WERI-Rb-1 (cell line): ENCODE data around the gene GNG13.

ENCODE experiments used
- DNase-seq: peaks from one replicate; pipeline ENCODE4 v3.0.0-alpha.2; 2020
- H3K27ac ChIP-seq: fragments of 250-450 bp; sonication (Bioruptor Pico); 2 replicates; pipeline ENCODE4 v1.5.1; 2020; ENCODE audit warnings: mild to moderate bottlenecking, moderate library complexity
- H3K27me3 ChIP-seq: fragments of 250-450 bp; sonication (Bioruptor Pico); 2 replicates; pipeline ENCODE4 v1.5.1; 2021; ENCODE audit warnings: mild to moderate bottlenecking, low read depth, moderate library complexity; ENCODE audit not compliant: insufficient read depth, severe bottlenecking
- H3K36me3 ChIP-seq: fragments of 250-450 bp; sonication (Bioruptor Pico); 2 replicates; pipeline ENCODE4 v1.5.1; 2020; ENCODE audit warnings: mild to moderate bottlenecking, moderate library complexity
- H3K4me3 ChIP-seq: 2 replicates; pipeline ENCODE4 v1.5.1; 2011; ENCODE audit warnings: low read depth, mild to moderate bottlenecking, control low read depth, low read length
- H3K9me3 ChIP-seq: fragments of 250-450 bp; sonication (Bioruptor Pico); 2 replicates; pipeline ENCODE4 v1.5.1; 2021; ENCODE audit warnings: mild to moderate bottlenecking, moderate library complexity; ENCODE audit not compliant: severe bottlenecking
- CTCF ChIP-seq: IDR thresholded peaks from 2 replicates; pipeline ENCODE4 v1.5.1; 2011; ENCODE audit warnings: low read depth, mild to moderate bottlenecking, control low read depth, inconsistent platforms, low read length

GNG13 gene

GRCh38 chr16:795580-796229 is 4.8 kb downstream of the GNG13 start:
- Histone ChIP-seq H3K4me3 (no peak overlapping the region), H3K27ac (no peak overlapping the region), H3K36me3 (peaks cover 54% of the 10 kb centered on the region), H3K27me3 (no peaks in the 10 kb centered on the region), H3K9me3 (no peaks in the 10 kb centered on the region)
- no peak for TF ChIP-seq CTCF
- no peak for DNase-seq

- H3K36me3 ChIP-seq = peaks cover 61% of the 10 kb centered on the region
- H3K4me3 ChIP-seq = peak overlapping the region; percentile 19
- no peaks in the 10 kb centered on the region for H3K27me3 ChIP-seq
- no peaks in the 10 kb centered on the region for H3K9me3 ChIP-seq
- peak; percentile 76 for DNase-seq
- H3K27ac ChIP-seq = peak overlapping the region; percentile 88
- TF ChIP-seq CTCF = peak; percentile 50
Observed at GRCh38 chr16:794853-795466, 5.6 kb downstream of the GNG13 start.

- Histone ChIP-seq H3K4me3 (peak overlapping the region; percentile 19), H3K36me3 (peaks cover 68% of the 10 kb centered on the region), H3K27ac (peak overlapping the region; percentile 88), H3K9me3 (no peaks in the 10 kb centered on the region), H3K27me3 (no peaks in the 10 kb centered on the region)
- DNase-seq = peak; percentile 94
- TF ChIP-seq CTCF = no peak
Observed at GRCh38 chr16:794091-794822, 6.3 kb downstream of the GNG13 start.

GRCh38 chr16:793414-793813 is 7.1 kb downstream of the GNG13 start:
- H3K4me3 ChIP-seq = no peak overlapping the region

GRCh38 chr16:792221-792995 is 8.1 kb downstream of the GNG13 start:
- no peaks in the 10 kb centered on the region for H3K9me3 ChIP-seq
- no peak for DNase-seq
- peaks cover 64% of the 10 kb centered on the region for H3K36me3 ChIP-seq
- no peak overlapping the region for H3K4me3 ChIP-seq
- no peak overlapping the region for H3K27ac ChIP-seq
- TF ChIP-seq CTCF = no peak
- no peaks in the 10 kb centered on the region for H3K27me3 ChIP-seq

More at GRCh38 chr16:793414-793813, 7.1 kb downstream of the GNG13 start:
- DNase-seq = no peak
- H3K27ac ChIP-seq = peak overlapping the region; percentile 88
- H3K9me3 ChIP-seq = no peaks in the 10 kb centered on the region
- H3K36me3 ChIP-seq = peaks cover 67% of the 10 kb centered on the region
- no peaks in the 10 kb centered on the region for H3K27me3 ChIP-seq
- no peak for TF ChIP-seq CTCF
